Measurements from ENCODE around the gene BDKRB2.

The BDKRB2 gene

DNA sequence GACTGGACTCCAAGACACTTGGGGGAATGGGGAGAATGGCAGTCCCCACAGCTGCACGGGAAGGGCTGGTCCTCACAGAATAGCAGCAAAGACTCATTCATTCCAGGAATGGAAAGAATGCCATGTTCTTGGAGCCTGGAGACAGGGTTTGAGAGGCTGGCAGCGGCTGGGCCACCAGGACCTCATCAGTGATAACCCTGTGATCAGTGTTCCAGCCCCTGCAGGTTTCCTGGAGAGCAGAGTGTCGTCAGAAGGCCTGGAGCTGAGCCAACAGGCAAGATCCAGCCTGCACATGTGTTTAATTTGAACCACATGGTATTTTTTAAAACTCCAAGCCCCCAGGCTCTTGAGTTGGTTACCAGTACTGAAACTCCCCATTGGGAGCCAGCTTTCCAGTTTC is 62.7 kb downstream of the BDKRB2 start:
- no peak for DNase-seq (ENCODE audit: extremely low read depth, insufficient read length)
- Histone ChIP-seq H3K4me3 (replicated peaks; ENCODE audit: low read depth, low read length) (no peak overlapping the region), H3K27me3 (replicated peaks; ENCODE audit: control insufficient read depth, insufficient read depth, low read length) (no peaks in the 10 kb centered on the region; the same call in 1 of the 2 replicates), H3K36me3 (ENCODE audit: control insufficient read depth, insufficient read depth, low read length) (no peaks in the 10 kb centered on the region)
- TF ChIP-seq, protein P1, sequence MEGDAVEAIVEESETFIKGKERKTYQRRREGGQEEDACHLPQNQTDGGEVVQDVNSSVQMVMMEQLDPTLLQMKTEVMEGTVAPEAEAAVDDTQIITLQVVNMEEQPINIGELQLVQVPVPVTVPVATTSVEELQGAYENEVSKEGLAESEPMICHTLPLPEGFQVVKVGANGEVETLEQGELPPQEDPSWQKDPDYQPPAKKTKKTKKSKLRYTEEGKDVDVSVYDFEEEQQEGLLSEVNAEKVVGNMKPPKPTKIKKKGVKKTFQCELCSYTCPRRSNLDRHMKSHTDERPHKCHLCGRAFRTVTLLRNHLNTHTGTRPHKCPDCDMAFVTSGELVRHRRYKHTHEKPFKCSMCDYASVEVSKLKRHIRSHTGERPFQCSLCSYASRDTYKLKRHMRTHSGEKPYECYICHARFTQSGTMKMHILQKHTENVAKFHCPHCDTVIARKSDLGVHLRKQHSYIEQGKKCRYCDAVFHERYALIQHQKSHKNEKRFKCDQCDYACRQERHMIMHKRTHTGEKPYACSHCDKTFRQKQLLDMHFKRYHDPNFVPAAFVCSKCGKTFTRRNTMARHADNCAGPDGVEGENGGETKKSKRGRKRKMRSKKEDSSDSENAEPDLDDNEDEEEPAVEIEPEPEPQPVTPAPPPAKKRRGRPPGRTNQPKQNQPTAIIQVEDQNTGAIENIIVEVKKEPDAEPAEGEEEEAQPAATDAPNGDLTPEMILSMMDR (IDR thresholded peaks at IDR 0.05; ENCODE audit: insufficient read depth, low read length, poor library complexity, severe bottlenecking), result no peak

DNA sequence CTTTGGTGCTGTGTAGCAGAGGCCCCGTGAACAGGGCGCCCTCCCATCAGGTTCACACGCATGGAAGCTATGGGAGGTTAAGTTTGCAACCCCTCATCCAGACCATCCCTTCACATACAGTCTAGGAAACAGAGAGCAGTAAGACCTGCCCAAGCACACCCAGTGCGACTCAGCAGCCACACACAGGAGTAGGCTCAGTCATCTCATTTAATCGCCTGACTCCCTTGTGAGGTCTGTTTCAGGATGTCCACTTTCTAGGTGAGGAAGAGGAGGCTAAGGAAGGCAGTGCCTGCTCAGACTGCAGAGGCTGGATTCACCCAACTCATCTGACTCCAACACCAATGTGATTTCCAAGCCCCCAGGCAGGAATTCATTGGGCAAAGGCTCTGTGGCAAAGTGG is 63.3 kb downstream of the BDKRB2 start:
- TF ChIP-seq, protein P1 (IDR thresholded peaks at IDR 0.05; ENCODE audit: insufficient read depth, low read length, poor library complexity, severe bottlenecking), result no peak
- Histone ChIP-seq H3K27me3 (replicated peaks; ENCODE audit: control insufficient read depth, insufficient read depth, low read length) (no peaks in the 10 kb centered on the region; the same call in 1 of the 2 replicates), H3K36me3 (ENCODE audit: control insufficient read depth, insufficient read depth, low read length) (no peaks in the 10 kb centered on the region), H3K4me3 (replicated peaks; ENCODE audit: low read depth, low read length) (no peak overlapping the region)
- DNase-seq (ENCODE audit: extremely low read depth, insufficient read length), result no peak

DNA sequence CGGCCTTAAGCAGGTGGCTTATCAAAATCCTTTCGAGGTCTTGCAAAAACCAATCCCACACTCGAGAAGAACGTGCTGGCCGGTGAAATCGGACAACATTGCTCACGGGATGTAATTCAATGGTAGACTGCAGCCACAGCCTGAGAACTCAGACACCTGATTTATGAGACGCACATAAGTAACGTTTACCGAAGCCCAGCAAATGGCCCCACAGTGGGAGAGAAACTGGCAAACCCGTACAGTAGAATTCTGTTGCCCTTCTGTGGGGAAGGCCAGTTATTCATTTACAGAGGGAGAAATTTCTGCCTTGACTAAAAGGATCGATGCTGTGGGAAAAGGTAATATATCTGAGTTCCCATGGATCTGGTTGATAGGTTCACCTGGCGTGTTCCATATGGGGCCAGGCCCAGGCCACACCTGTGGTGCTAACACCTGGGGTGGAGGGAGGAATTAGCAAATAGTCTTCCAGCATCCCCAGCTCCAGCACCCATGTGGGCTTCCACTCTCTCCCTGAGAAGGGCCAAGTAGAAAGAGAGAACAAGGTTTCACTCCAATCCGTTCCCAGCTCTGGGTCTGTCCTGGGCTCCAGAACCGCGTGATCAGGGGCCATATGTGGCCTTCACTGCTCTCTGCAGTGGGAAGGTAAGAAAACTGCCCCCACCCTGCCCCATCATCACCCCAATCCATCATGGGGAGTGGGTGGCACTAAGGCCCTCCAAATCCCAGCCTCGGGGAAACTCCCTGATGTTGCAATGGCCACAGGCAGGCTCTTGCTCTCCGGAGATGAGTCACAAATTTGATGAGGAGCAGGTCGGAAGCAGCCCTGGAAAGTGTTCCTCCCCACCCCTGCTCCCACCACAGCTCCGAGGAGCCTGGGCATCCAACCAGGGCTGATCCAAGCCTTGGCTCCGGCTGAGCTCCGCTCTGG is 64.1 kb downstream of the BDKRB2 start:
- DNase-seq (ENCODE audit: extremely low read depth, insufficient read length), result no peak
- Histone ChIP-seq H3K36me3 (ENCODE audit: control insufficient read depth, insufficient read depth, low read length) (no peaks in the 10 kb centered on the region), H3K27me3 (replicated peaks; ENCODE audit: control insufficient read depth, insufficient read depth, low read length) (no peaks in the 10 kb centered on the region; the same call in 1 of the 2 replicates), H3K4me3 (replicated peaks; ENCODE audit: low read depth, low read length) (no peak overlapping the region)
- TF ChIP-seq, protein P1 (IDR thresholded peaks at IDR 0.05; ENCODE audit: insufficient read depth, low read length, poor library complexity, severe bottlenecking), result no peak

DNA sequence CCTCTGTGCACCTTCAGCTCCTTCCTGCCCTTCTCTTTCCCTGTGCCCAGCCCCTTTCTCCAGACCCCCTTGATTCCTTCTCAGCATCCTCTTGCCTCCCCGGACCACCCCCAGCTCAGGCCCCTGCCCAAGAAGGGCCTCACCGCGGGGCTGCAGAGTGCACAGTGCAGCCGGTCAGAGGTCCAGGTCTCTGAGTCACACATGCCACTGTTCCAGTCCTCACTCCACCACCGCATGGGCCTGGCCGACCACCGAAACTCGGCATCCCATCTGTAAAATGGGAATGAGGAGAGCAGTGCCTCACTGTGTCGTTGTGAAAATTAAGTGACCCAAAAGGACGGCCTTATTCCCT is 64.7 kb downstream of the BDKRB2 start:
- H3K36me3 ChIP-seq (ENCODE audit: control insufficient read depth, insufficient read depth, low read length), result no peaks in the 10 kb centered on the region
- no peak for DNase-seq (ENCODE audit: extremely low read depth, insufficient read length)
- no peak overlapping the region for H3K4me3 ChIP-seq (replicated peaks; ENCODE audit: low read depth, low read length)
- no peaks in the 10 kb centered on the region; the same call in 1 of the 2 replicates for H3K27me3 ChIP-seq (replicated peaks; ENCODE audit: control insufficient read depth, insufficient read depth, low read length)
- TF ChIP-seq, protein P1 (IDR thresholded peaks at IDR 0.05; ENCODE audit: insufficient read depth, low read length, poor library complexity, severe bottlenecking), result no peak

DNA sequence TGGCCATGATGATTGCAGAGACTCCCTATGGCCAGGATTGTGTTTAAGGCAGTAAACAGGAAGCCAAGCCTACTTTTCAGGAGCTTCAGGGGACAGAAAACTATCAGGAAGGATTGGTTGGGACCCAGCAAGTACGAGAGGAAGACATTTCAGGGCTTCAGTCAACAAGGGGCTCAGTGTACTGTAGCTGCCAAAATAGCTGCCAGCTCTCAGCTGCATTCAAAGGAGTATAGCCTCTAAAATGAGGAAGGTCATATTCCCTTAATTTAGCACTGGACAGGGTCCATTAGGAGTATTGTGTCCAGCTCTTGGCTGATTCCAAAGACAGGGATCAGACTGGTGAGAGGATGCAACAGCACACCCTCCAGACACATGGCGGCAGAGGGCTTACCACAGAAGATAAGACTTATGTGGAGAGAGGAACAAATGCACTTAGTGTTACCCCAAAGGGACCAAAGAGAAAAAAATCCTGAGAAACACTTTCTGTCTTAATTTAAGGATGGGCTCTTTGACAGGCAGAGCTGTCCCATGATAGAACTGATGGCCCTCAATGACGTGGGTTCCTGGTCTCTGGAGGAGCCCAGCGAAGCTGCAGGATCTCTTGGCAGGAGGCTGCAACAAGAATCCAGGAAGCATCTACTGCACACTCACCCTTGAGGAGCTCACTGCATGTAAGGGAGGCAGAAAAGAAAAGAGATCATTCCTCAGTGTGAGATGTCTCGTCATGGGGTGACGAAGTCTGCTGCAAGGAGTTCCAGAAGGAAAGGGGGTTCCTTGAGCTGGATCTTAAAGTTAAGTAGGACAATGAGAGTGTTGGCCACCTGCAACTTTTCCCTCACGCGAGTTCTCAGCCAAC is 66.2 kb downstream of the BDKRB2 start:
- TF ChIP-seq, protein P1 (IDR thresholded peaks at IDR 0.05; ENCODE audit: insufficient read depth, low read length, poor library complexity, severe bottlenecking), result no peak
- no peak for DNase-seq (ENCODE audit: extremely low read depth, insufficient read length)
- Histone ChIP-seq H3K27me3 (replicated peaks; ENCODE audit: control insufficient read depth, insufficient read depth, low read length) (no peaks in the 10 kb centered on the region; the same call in 1 of the 2 replicates), H3K36me3 (ENCODE audit: control insufficient read depth, insufficient read depth, low read length) (no peaks in the 10 kb centered on the region), H3K4me3 (replicated peaks; ENCODE audit: low read depth, low read length) (no peak overlapping the region)
